A673 (cell line): ENCODE data around the gene ZNF592. TPM values are rescaled to one million over a fixed set of nuclear protein-coding genes. Genes with fewer than 3 reads are reported as not detected.

ENCODE experiments used
- BruUV-seq: library from RNA; stranded (reverse); fragments of 400-500 nt; replicated peaks from 2 replicates; lab custom pipeline; 2021; lab: Mats Ljungman, UMichigan
- CTCF ChIA-PET: fragments of 300-600 bp; sonication (Branson Sonifier 250); formaldehyde crosslinking; loops from one replicate; lab custom pipeline; 2022; ENCODE audit warnings: antibody characterized with exemption; lab: Charles Lee
- POLR2A ChIA-PET: fragments of 300-600 bp; sonication (Branson Sonifier 250); formaldehyde crosslinking; loops from one replicate; lab custom pipeline; 2022; ENCODE audit warnings: antibody characterized with exemption; ENCODE audit not compliant: low non-redundant PET; lab: Charles Lee
- DNase-seq: peaks from one replicate; pipeline ENCODE4 v3.0.0-alpha.2; 2015; ENCODE audit warnings: low spot score
- H3K27ac ChIP-seq: fragments of 200-600 bp; sonication (generic); 2 replicates; pipeline ENCODE4 v1.5.1; 2016; ENCODE audit warnings: mixed run types, low read depth, mild to moderate bottlenecking, mixed read lengths, antibody characterized with exemption, low read length; ENCODE audit not compliant: poor library complexity, severe bottlenecking
- H3K27me3 ChIP-seq: fragments of 200-600 bp; sonication (generic); replicated peaks from 2 replicates; pipeline ENCODE4 v1.6.1; 2017; ENCODE audit warnings: mixed run types, low read depth, mild to moderate bottlenecking, mixed read lengths, antibody characterized with exemption, low read length; ENCODE audit not compliant: insufficient read depth, poor library complexity
- H3K36me3 ChIP-seq: fragments of 200-600 bp; sonication (generic); 2 replicates; pipeline ENCODE4 v1.6.1; 2016; ENCODE audit warnings: mixed run types, mild to moderate bottlenecking, mixed read lengths, antibody characterized with exemption, low read length; ENCODE audit not compliant: insufficient read depth, poor library complexity, severe bottlenecking
- H3K4me1 ChIP-seq: fragments of 200-600 bp; sonication (generic); 2 replicates; pipeline ENCODE4 v1.6.1; 2017; ENCODE audit warnings: mixed run types, mild to moderate bottlenecking, mixed read lengths, antibody characterized with exemption, low read length; ENCODE audit not compliant: insufficient read depth, poor library complexity, severe bottlenecking
- H3K4me3 ChIP-seq: fragments of 200-600 bp; sonication (generic); 2 replicates; pipeline ENCODE4 v1.5.1; 2016; ENCODE audit warnings: low read depth, mixed run types, mild to moderate bottlenecking, mixed read lengths, low read length; ENCODE audit not compliant: poor library complexity, severe bottlenecking
- H3K9me3 ChIP-seq: fragments of 200-600 bp; sonication (generic); 2 replicates; pipeline ENCODE4 v1.6.1; 2016; ENCODE audit warnings: mixed run types, low read depth, mild to moderate bottlenecking, mixed read lengths, antibody characterized with exemption, low read length; ENCODE audit not compliant: poor library complexity, severe bottlenecking
- CTCF ChIP-seq: fragments of 300-800, 200-600 bp; sonication (generic); conservative IDR thresholded peaks from 2 replicates; pipeline ENCODE4 v1.5.1; 2017; ENCODE audit warnings: low read depth, mild to moderate bottlenecking, antibody characterized with exemption, low read length, moderate library complexity, mixed read lengths
- EZH2 ChIP-seq: fragments of 200-600 bp; sonication (generic); IDR thresholded peaks from 2 replicates; pipeline ENCODE4 v1.6.1; 2017; ENCODE audit warnings: borderline replicate concordance, low read depth, mild to moderate bottlenecking, mixed read lengths, antibody characterized with exemption, low read length; ENCODE audit not compliant: poor library complexity, severe bottlenecking
- intact Hi-C: fragments of 100-400 bp; cut with micrococcal nuclease; formaldehyde crosslinking; loops from one replicate; pipeline ENCODE4 v1.10.0; 2022; ENCODE audit not compliant: unreplicated experiment
- total RNA-seq: library from RNA; stranded (reverse); gene quantifications from 2 replicates; pipeline ENCODE4 v1.2.3, GENCODE V29; 2021

Gene ZNF592
- total RNA-seq, 1 experiment from 2014 or later, result 37.2 TPM

GRCh38 chr15:84736375-84736774 is 12.0 kb upstream of the ZNF592 start:
- TF ChIP-seq EZH2, result no peak
- no peak for TF ChIP-seq CTCF
- H3K27ac ChIP-seq, result no peak overlapping the region
- ChIA-PET POLR2A (interaction anchor here (0.7 kb wide), 1 partner anchor 9 kb away, joined by 11 read pairs; no protein-coding TSS in a partner anchor), CTCF (no interaction called here)
- H3K4me3 ChIP-seq, result no peak overlapping the region
- no peaks in the 10 kb centered on the region for H3K9me3 ChIP-seq
- no TSS peak for BruUV-seq
- no peaks in the 10 kb centered on the region for H3K36me3 ChIP-seq
- intact Hi-C loops, result no loop called here
- DNase-seq, result no peak
- H3K4me1 ChIP-seq, result no peaks in the 10 kb centered on the region
- no peaks in the 10 kb centered on the region for H3K27me3 ChIP-seq

- no peaks in the 10 kb centered on the region for H3K36me3 ChIP-seq
- intact Hi-C loops, result no loop called here
- no peak overlapping the region for H3K27ac ChIP-seq
- DNase-seq, result no peak
- H3K9me3 ChIP-seq, result no peaks in the 10 kb centered on the region
- H3K4me3 ChIP-seq, result no peak overlapping the region
- TF ChIP-seq CTCF (no peak), EZH2 (no peak)
- ChIA-PET POLR2A (no interaction called here), CTCF (no interaction called here)
- H3K27me3 ChIP-seq, result no peaks in the 10 kb centered on the region
- no TSS peak for BruUV-seq
- no peaks in the 10 kb centered on the region for H3K4me1 ChIP-seq
Observed at GRCh38 chr15:84737005-84737404, 11.4 kb upstream of the ZNF592 start.

GRCh38 chr15:84740691-84741090 is 7.7 kb upstream of the ZNF592 start:
- CTCF ChIA-PET, result no interaction called here
- H3K27ac ChIP-seq, result no peak overlapping the region
- no TSS peak for BruUV-seq
- no peaks in the 10 kb centered on the region for H3K4me1 ChIP-seq
- H3K9me3 ChIP-seq, result no peaks in the 10 kb centered on the region
- H3K4me3 ChIP-seq, result no peak overlapping the region
- H3K36me3 ChIP-seq, result no peaks in the 10 kb centered on the region
- intact Hi-C loops, result no loop called here
- no peaks in the 10 kb centered on the region for H3K27me3 ChIP-seq
- POLR2A ChIA-PET, result no interaction called here
- TF ChIP-seq EZH2 (no peak), CTCF (no peak)
- no peak for DNase-seq
